Gastrocnemius medialis (tissue), 4 donors: ENCODE data around the gene RABEP2.

Source experiments
- CTCF ChIP-seq, 5 experiments: fragments of 450-650 bp in 3 of 5; fragments of 200-600 bp in 2 of 5; sonication (generic) in 2 of 5; IDR thresholded peaks in 4 of 5; conservative IDR thresholded peaks in 1 of 5; 1 replicate in 4 of 5; 2 replicates in 1 of 5; pipeline ENCODE4 v1.5.1; 2016 to 2019; ENCODE audit warnings: antibody characterized with exemption in 5 of 5, mild to moderate bottlenecking in 3 of 5, moderate library complexity in 3 of 5
- POLR2A ChIP-seq, 2 donors: fragments of 450-650 bp; IDR thresholded peaks; one replicate each; pipeline ENCODE4 v1.6.1; 2017; ENCODE audit warnings: antibody characterized with exemption in 2 of 2, mild to moderate bottlenecking in 2 of 2, moderate library complexity in 2 of 2

- TF ChIP-seq CTCF (IDR thresholded peaks at IDR 0.05 in 4 of 5, conservative IDR thresholded peaks at IDR 0.05 in 1 of 5) (no peak), POLR2A (IDR thresholded peaks at IDR 0.05) (no peak)
Observed at GRCh38 chr16:28897826-28898225, 27.2 kb downstream of the RABEP2 start.
